Activated B cell treated with CpG ODN at 0.5 μM for 24 hours (primary cell): ENCODE data around the gene DPP10. TPM values are rescaled to one million over a fixed set of nuclear protein-coding genes. Genes with fewer than 3 reads are reported as not detected.

Experiments used
- ATAC-seq: fragments of 200-7000 bp; cut with Tn5 transposase; one replicate; pipeline ENCODE4 v1.10.0; 2021; ENCODE audit warnings: low read depth, mild to moderate bottlenecking, moderate library complexity
- CTCF ChIA-PET: fragments of 350-600 bp; sonication (Branson Sonifier 250); formaldehyde crosslinking; loops from one replicate; lab custom pipeline; 2021; ENCODE audit warnings: antibody characterized with exemption; lab: Charles Lee
- POLR2A ChIA-PET: fragments of 350-600 bp; sonication (Branson Sonifier 250); formaldehyde crosslinking; loops from one replicate; lab custom pipeline; 2021; ENCODE audit warnings: antibody characterized with exemption; lab: Charles Lee
- DNase-seq: peaks from one replicate; pipeline ENCODE4 v3.0.0; 2022
- H3K27ac Mint-ChIP-seq: one replicate; pipeline ENCODE4 v1.8.0; 2020; ENCODE audit warnings: mixed read lengths
- H3K27me3 Mint-ChIP-seq: one replicate; pipeline ENCODE4 v1.8.0; 2021; ENCODE audit warnings: mixed read lengths
- H3K36me3 Mint-ChIP-seq: one replicate; pipeline ENCODE4 v1.8.0; 2021; ENCODE audit warnings: low read depth, mixed read lengths
- H3K4me1 Mint-ChIP-seq: one replicate; pipeline ENCODE4 v1.8.0; 2021; ENCODE audit warnings: mixed read lengths
- H3K4me3 Mint-ChIP-seq: one replicate; pipeline ENCODE4 v1.8.0; 2020; ENCODE audit warnings: mild to moderate bottlenecking, mixed read lengths
- H3K9me3 Mint-ChIP-seq: one replicate; pipeline ENCODE4 v1.8.0; 2020; ENCODE audit warnings: mixed read lengths
- CTCF ChIP-seq: fragments of 200-600 bp; IDR thresholded peaks from one replicate; pipeline ENCODE4 v1.8.0; 2022; ENCODE audit warnings: antibody characterized with exemption, mild to moderate bottlenecking
- intact Hi-C: fragments of 100-400 bp; cut with micrococcal nuclease; formaldehyde crosslinking; loops from one replicate; pipeline ENCODE4 v1.15.1; 2024
- total RNA-seq: library from RNA; stranded (reverse); gene quantifications from 2 replicates; pipeline ENCODE4 v1.2.3, GENCODE V29; 2022

DPP10 gene
- total RNA-seq, 1 donor from 2014 or later, result not detected

GRCh38 chr2:115533081-115533480 lies 1090.6 kb downstream of the DPP10 start:
- Mint-ChIP-seq H3K36me3 (no peaks in the 10 kb centered on the region), H3K9me3 (no peaks in the 10 kb centered on the region), H3K4me1 (no peaks in the 10 kb centered on the region), H3K4me3 (no peak overlapping the region), H3K27ac (no peak overlapping the region), H3K27me3 (no peaks in the 10 kb centered on the region)
- DNase-seq (no peak), ATAC-seq (no peak)
- POLR2A ChIA-PET, result no interaction called here
- TF ChIP-seq CTCF, result no peak
- intact Hi-C loops, result no loop called here
- CTCF ChIA-PET, result no interaction called here

GRCh38 chr2:115541814-115542213 lies 1099.4 kb downstream of the DPP10 start:
- CTCF ChIA-PET, result no interaction called here
- Mint-ChIP-seq H3K4me1 (no peaks in the 10 kb centered on the region), H3K9me3 (peaks cover 3% of the 10 kb centered on the region), H3K27me3 (no peaks in the 10 kb centered on the region), H3K27ac (no peak overlapping the region), H3K4me3 (no peak overlapping the region), H3K36me3 (no peaks in the 10 kb centered on the region)
- DNase-seq (no peak), ATAC-seq (no peak)
- intact Hi-C loops, result no loop called here
- TF ChIP-seq CTCF, result no peak
- POLR2A ChIA-PET, result no interaction called here

GRCh38 chr2:115542331-115542730 lies 1099.9 kb downstream of the DPP10 start:
- POLR2A ChIA-PET, result no interaction called here
- CTCF ChIA-PET, result no interaction called here
- H3K27me3 Mint-ChIP-seq, result no peaks in the 10 kb centered on the region
- DNase-seq, result no peak
- no peak for TF ChIP-seq CTCF
- H3K4me3 Mint-ChIP-seq, result no peak overlapping the region
- H3K36me3 Mint-ChIP-seq, result no peaks in the 10 kb centered on the region
- H3K27ac Mint-ChIP-seq, result no peak overlapping the region
- no peaks in the 10 kb centered on the region for H3K4me1 Mint-ChIP-seq
- no peak for ATAC-seq
- H3K9me3 Mint-ChIP-seq, result peaks cover 3% of the 10 kb centered on the region
- intact Hi-C loops, result no loop called here

- Mint-ChIP-seq H3K27ac (no peak overlapping the region), H3K27me3 (no peaks in the 10 kb centered on the region), H3K9me3 (peaks cover 3% of the 10 kb centered on the region), H3K4me1 (no peaks in the 10 kb centered on the region), H3K36me3 (no peaks in the 10 kb centered on the region), H3K4me3 (no peak overlapping the region)
- ChIA-PET CTCF (no interaction called here), POLR2A (no interaction called here)
- DNase-seq (no peak), ATAC-seq (no peak)
- intact Hi-C loops, result no loop called here
- TF ChIP-seq CTCF, result no peak
Observed at GRCh38 chr2:115543024-115543423, 1100.6 kb downstream of the DPP10 start.

- Mint-ChIP-seq H3K4me1 (no peaks in the 10 kb centered on the region), H3K36me3 (no peaks in the 10 kb centered on the region), H3K4me3 (no peak overlapping the region), H3K9me3 (peaks cover 3% of the 10 kb centered on the region), H3K27me3 (no peaks in the 10 kb centered on the region), H3K27ac (no peak overlapping the region)
- POLR2A ChIA-PET, result no interaction called here
- ATAC-seq, result no peak
- no peak for DNase-seq
- CTCF ChIA-PET, result no interaction called here
- no peak for TF ChIP-seq CTCF
- intact Hi-C loops, result no loop called here
Observed at GRCh38 chr2:115543461-115543860, 1101.0 kb downstream of the DPP10 start.
